Astrocyte (in vitro differentiated cells and primary cell): ENCODE results near the gene QSER1. TPM values are rescaled to one million over a fixed set of nuclear protein-coding genes. Genes with fewer than 3 reads are reported as not detected.

ENCODE experiments used
- DNase-seq: peaks from one replicate; pipeline ENCODE4 v3.0.0-alpha.2; 2010; ENCODE audit warnings: low read depth
- FAIRE-seq: peaks from 2 replicates; lab custom pipeline; 2011; peaks lifted over from hg19 to GRCh38; lab: Jason Lieb, UNC
- H2AFZ ChIP-seq: 2 replicates; pipeline ENCODE4 v1.6.0; 2012; ENCODE audit warnings: low read depth, low read length, inconsistent platforms
- H3K27ac ChIP-seq: 2 replicates; pipeline ENCODE4 v1.5.1; 2011; ENCODE audit warnings: low read depth, low read length, inconsistent platforms
- H3K27me3 ChIP-seq: 2 replicates; pipeline ENCODE4 v1.6.0; 2011; ENCODE audit warnings: low read length, inconsistent platforms; ENCODE audit not compliant: insufficient read depth
- H3K36me3 ChIP-seq: 2 replicates; pipeline ENCODE4 v1.5.1; 2011; ENCODE audit warnings: low read length, inconsistent platforms; ENCODE audit not compliant: insufficient read depth
- H3K4me1 ChIP-seq: 2 replicates; pipeline ENCODE4 v1.5.1; 2011; ENCODE audit warnings: low read length, inconsistent platforms; ENCODE audit not compliant: insufficient read depth
- H3K4me2 ChIP-seq: 2 replicates; pipeline ENCODE4 v1.6.0; 2012; ENCODE audit warnings: low read length, inconsistent platforms
- H3K4me3 ChIP-seq: 2 replicates; pipeline ENCODE4 v1.5.1; 2011; ENCODE audit warnings: low read depth, mild to moderate bottlenecking, low read length, inconsistent platforms; ENCODE audit not compliant: insufficient read depth
- H3K79me2 ChIP-seq: 2 replicates; pipeline ENCODE4 v1.6.0; 2012; ENCODE audit warnings: mild to moderate bottlenecking, low read length, inconsistent platforms; ENCODE audit not compliant: insufficient read depth
- H3K9ac ChIP-seq: 2 replicates; pipeline ENCODE4 v1.6.0; 2012; ENCODE audit warnings: mild to moderate bottlenecking, low read length, inconsistent platforms
- H3K9me3 ChIP-seq: 2 replicates; pipeline ENCODE4 v1.5.1; 2012; ENCODE audit warnings: low read depth, mild to moderate bottlenecking, low read length, inconsistent platforms; ENCODE audit not compliant: insufficient read depth
- H4K20me1 ChIP-seq: 2 replicates; pipeline ENCODE4 v1.6.0; 2012; ENCODE audit warnings: low read length, inconsistent platforms; ENCODE audit not compliant: insufficient read depth
- H3K27ac Mint-ChIP-seq: one replicate; pipeline ENCODE4 v1.8.0; 2021; ENCODE audit warnings: mild to moderate bottlenecking, mixed read lengths; ENCODE audit not compliant: unreplicated experiment
- H3K27me3 Mint-ChIP-seq: one replicate; pipeline ENCODE4 v1.8.0; 2021; ENCODE audit warnings: low read depth, mixed read lengths; ENCODE audit not compliant: unreplicated experiment
- H3K36me3 Mint-ChIP-seq: one replicate; pipeline ENCODE4 v1.8.0; 2021; ENCODE audit warnings: low read depth, mixed read lengths; ENCODE audit not compliant: unreplicated experiment
- H3K4me1 Mint-ChIP-seq: one replicate; pipeline ENCODE4 v1.8.0; 2021; ENCODE audit warnings: low read depth, mixed read lengths; ENCODE audit not compliant: unreplicated experiment
- H3K4me3 Mint-ChIP-seq: one replicate; pipeline ENCODE4 v1.8.0; 2021; ENCODE audit warnings: mild to moderate bottlenecking, moderate library complexity, mixed read lengths; ENCODE audit not compliant: unreplicated experiment
- H3K9me3 Mint-ChIP-seq: one replicate; pipeline ENCODE4 v1.8.0; 2021; ENCODE audit warnings: mild to moderate bottlenecking, mixed read lengths; ENCODE audit not compliant: unreplicated experiment
- CTCF ChIP-seq: IDR thresholded peaks from 2 replicates; pipeline ENCODE4 v1.5.1; 2011; ENCODE audit warnings: low read depth, mild to moderate bottlenecking, inconsistent platforms, low read length, moderate library complexity; ENCODE audit not compliant: insufficient read depth
- EZH2 ChIP-seq: IDR thresholded peaks from 2 replicates; pipeline ENCODE4 v1.6.1; 2012; ENCODE audit warnings: mild to moderate bottlenecking, low read length, inconsistent platforms; ENCODE audit not compliant: insufficient read depth
- total RNA-seq: library from RNA; stranded (reverse); gene quantifications from 2 replicates; pipeline ENCODE4 v1.2.1, GENCODE V29; 2021

Gene QSER1
- total RNA-seq, 1 donor from 2014 or later = 35.7 TPM

- Histone ChIP-seq H3K4me3 (no peak overlapping the region), H3K4me2 (no peak overlapping the region), H3K9ac (no peak overlapping the region), H3K79me2 (peaks cover 49% of the 10 kb centered on the region), H3K4me1 (no peaks in the 10 kb centered on the region), H3K36me3 (no peaks in the 10 kb centered on the region), H2AFZ (no peak overlapping the region), H3K27me3 (no peaks in the 10 kb centered on the region), H3K9me3 (no peaks in the 10 kb centered on the region), H4K20me1 (peaks cover 21% of the 10 kb centered on the region), H3K27ac (no peak overlapping the region)
- DNase-seq = no peak
- TF ChIP-seq CTCF = no peak
- no peak for TF ChIP-seq EZH2
- no peak overlapping the region for H3K4me3 Mint-ChIP-seq
- no peaks in the 10 kb centered on the region for H3K9me3 Mint-ChIP-seq
- H3K27ac Mint-ChIP-seq = no peak overlapping the region
- peaks cover 2% of the 10 kb centered on the region for H3K4me1 Mint-ChIP-seq
- H3K27me3 Mint-ChIP-seq = no peaks in the 10 kb centered on the region
- no peak for FAIRE-seq
- H3K36me3 Mint-ChIP-seq = no peaks in the 10 kb centered on the region
Measured at GRCh38 chr11:32940865-32941264, 48.3 kb downstream of the QSER1 start.

GRCh38 chr11:32947978-32948377 lies 55.4 kb downstream of the QSER1 start:
- H3K4me1 ChIP-seq = no peaks in the 10 kb centered on the region
- peaks cover 19% of the 10 kb centered on the region for H3K79me2 ChIP-seq
- no peaks in the 10 kb centered on the region for H3K9me3 ChIP-seq
- H3K9ac ChIP-seq = no peak overlapping the region
- Mint-ChIP-seq H3K27me3 (no peaks in the 10 kb centered on the region), H3K36me3 (peaks cover 10% of the 10 kb centered on the region), H3K4me3 (no peak overlapping the region), H3K27ac (no peak overlapping the region), H3K9me3 (no peaks in the 10 kb centered on the region), H3K4me1 (no peaks in the 10 kb centered on the region)
- TF ChIP-seq EZH2 = no peak
- no peak for TF ChIP-seq CTCF
- no peak overlapping the region for H3K4me2 ChIP-seq
- H3K36me3 ChIP-seq = no peaks in the 10 kb centered on the region
- no peaks in the 10 kb centered on the region for H4K20me1 ChIP-seq
- no peak for FAIRE-seq
- no peak overlapping the region for H3K4me3 ChIP-seq
- DNase-seq = no peak
- no peaks in the 10 kb centered on the region for H3K27me3 ChIP-seq
- no peak overlapping the region for H3K27ac ChIP-seq
- H2AFZ ChIP-seq = no peak overlapping the region

- H3K4me1 ChIP-seq = no peaks in the 10 kb centered on the region
- H3K27me3 ChIP-seq = no peaks in the 10 kb centered on the region
- no peak overlapping the region for H3K4me3 Mint-ChIP-seq
- H3K4me3 ChIP-seq = no peak overlapping the region
- FAIRE-seq = no peak
- H3K79me2 ChIP-seq = peaks cover 26% of the 10 kb centered on the region
- H2AFZ ChIP-seq = no peak overlapping the region
- H4K20me1 ChIP-seq = no peaks in the 10 kb centered on the region
- TF ChIP-seq EZH2 (no peak), CTCF (no peak)
- no peak overlapping the region for H3K9ac ChIP-seq
- H3K36me3 Mint-ChIP-seq = peaks cover 10% of the 10 kb centered on the region
- H3K9me3 Mint-ChIP-seq = no peaks in the 10 kb centered on the region
- H3K27me3 Mint-ChIP-seq = no peaks in the 10 kb centered on the region
- no peak for DNase-seq
- no peaks in the 10 kb centered on the region for H3K9me3 ChIP-seq
- peaks cover 6% of the 10 kb centered on the region for H3K36me3 ChIP-seq
- H3K27ac Mint-ChIP-seq = no peak overlapping the region
- H3K4me2 ChIP-seq = no peak overlapping the region
- H3K27ac ChIP-seq = no peak overlapping the region
- H3K4me1 Mint-ChIP-seq = no peaks in the 10 kb centered on the region
Measured at GRCh38 chr11:32949739-32950138, 57.1 kb downstream of the QSER1 start.
